ENCODE data around the gene DACT3.

- no peak; the same call in 1 of the 2 replicates for TF ChIP-seq CTCF (IDR thresholded peaks at IDR 0.05; ENCODE audit: low read length)
- no peak for TF ChIP-seq EZH2 (IDR thresholded peaks at IDR 0.05; ENCODE audit: borderline replicate concordance, low read length)
Observed at GRCh38 chr19:46622118-46622446, 38.9 kb downstream of the DACT3 start.
